Activated CD8-positive, alpha-beta memory T cell treated with anti-CD3 and anti-CD28 coated beads, Interleukin-2, amount 50 U/mL, for 24 hours (primary cell): Measurements from ENCODE around the gene PDE3A.
"Not testable (repeated sequence)": the region's sequence is repeated elsewhere in the genome, so short reads cannot be mapped to it uniquely, and the experiment has no call there.

Experiments
- DNase-seq: peaks from one replicate; pipeline ENCODE4 v3.0.0-alpha.2; 2020; ENCODE audit errors: extremely low read depth

Gene PDE3A

DNA sequence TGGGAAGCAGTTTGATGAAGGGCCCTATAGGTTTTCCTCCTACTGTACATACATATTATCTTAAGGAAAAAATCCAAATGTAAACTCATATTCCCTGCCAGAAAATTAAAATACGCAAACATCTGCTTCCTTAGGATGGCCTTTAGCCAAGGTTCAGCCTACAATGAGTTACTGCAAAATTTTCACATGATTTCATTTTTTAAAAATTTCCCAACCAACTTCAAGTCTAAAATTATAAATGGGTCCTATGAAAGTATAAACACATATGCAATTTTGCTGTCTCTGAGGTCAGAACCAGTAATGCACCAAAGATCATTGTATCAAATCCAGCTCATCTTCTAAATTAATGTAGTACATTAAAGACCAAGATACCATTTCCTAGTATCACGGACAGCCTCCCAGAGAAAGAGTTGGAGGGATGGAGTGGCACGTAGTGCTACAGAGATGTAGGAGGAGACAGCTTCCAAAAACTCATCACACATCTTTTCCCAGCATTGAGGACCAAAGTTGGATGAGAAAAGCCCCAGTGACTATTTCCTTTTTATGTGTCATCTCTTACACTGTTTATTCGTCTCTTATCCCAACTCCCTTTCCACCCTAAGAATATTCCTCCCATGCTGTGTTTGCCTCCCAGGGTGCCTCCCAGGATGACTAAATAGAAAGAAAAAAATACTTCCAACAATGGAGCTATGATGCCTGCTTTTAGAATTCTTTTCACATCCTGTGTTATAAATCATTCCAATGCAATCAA is 234.5 kb downstream of the PDE3A start:
- DNase-seq, result no peak

DNA sequence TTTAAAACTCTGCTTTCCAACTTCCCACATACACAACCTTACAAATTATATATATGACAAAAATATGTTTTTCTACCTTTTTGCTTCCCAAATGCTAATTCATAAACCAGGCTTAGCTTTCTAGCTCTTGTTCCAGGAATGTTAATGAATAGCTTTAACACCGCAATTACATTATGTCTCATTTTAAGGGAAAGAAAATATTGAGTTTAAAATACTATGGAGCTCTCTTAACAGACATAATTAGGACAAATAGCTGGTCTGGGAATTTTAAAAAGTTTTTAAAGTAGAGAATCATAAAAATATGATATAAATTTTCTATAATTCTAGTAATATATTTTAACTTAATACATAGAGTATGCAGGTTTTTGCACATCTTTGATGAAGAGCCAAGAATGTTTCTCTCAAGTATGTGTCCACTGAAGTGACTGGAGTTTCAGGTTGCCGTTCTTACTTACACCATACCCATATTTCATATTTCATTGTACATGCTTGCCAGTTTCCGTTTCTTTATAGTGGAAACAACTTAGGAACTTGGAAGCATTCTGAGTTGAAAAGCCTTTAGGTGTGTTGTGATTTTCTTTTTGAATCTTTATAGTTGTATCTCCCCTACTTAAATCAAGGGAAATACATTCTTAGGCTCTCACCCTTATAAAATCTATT is 236.2 kb downstream of the PDE3A start:
- DNase-seq, result no peak

DNA sequence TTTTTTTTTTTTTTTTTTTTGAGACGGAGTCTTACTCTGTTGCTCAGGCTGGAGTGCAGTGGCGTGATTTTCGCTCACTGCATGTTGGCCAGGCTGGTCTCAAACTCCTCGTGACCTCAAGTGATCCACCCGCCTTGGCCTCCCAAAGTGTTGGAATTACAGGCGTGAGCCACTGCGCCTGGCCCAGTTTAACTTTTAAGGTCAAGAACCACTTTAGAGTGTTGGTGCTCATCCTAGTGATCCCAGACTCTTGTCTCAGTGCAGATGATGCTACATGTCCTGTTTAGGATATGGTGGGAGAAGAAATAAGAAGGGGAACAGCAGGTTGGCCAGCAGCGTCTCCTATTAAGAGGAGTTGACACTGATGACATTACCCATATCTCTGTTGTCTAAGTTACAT is 246.7 kb downstream of the PDE3A start:
- DNase-seq, result not testable (repeated sequence)

DNA sequence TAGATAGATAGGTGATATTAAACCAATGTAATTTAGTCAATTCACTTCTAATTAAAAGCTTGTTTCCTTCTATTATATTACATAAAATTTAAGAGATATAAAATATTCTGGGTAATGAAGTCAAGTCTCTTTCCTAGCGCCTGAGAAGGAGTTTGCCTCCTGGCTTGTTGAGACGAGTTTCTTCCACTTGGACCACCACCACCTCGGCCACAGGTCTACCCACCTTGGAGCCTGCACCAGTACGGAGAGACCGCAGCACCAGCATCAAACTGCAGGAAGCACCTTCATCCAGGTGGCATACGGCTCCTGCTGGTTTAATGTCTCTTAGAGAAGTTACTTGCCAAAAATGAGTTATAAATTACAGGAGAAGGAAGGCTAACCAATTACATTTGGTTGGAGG is 247.8 kb downstream of the PDE3A start:
- no peak for DNase-seq

DNA sequence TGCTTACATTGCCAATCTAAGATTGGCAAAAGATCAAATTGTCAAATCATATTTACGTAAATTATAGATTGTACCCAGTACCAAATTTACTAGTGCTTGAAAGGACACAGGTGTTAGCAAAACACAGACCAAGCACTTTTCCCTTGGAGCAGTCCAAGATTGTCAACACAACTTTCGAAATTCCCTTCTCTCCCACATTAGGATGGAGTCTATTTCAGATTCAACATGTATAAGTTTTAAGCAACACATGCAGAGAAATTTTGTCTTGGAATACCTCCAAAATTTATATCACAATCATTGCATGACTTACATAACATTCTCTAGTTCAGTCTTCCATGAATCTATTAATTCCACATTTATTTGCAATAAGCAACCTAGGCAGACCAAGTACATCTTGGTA is 251.9 kb downstream of the PDE3A start:
- no peak for DNase-seq

DNA sequence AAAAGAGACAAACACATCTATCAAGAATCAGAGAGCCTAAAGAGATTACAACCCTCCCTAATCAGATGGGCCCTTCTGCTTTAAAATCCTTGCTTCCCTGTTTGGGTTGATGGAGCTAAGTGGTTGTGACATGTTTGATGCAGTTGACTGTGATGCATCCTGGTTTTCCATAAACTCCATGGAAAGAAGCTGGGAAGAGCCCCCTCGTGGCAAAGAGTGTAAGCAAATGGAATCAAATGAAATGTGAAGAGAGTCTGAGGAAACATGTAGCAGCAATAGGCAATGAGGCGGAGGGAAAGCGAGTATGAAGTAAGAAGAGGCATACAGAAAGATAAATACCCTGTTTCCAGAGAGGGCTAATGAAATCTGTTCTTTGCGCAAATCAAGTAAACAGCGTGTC is 256.4 kb downstream of the PDE3A start:
- no peak for DNase-seq

DNA sequence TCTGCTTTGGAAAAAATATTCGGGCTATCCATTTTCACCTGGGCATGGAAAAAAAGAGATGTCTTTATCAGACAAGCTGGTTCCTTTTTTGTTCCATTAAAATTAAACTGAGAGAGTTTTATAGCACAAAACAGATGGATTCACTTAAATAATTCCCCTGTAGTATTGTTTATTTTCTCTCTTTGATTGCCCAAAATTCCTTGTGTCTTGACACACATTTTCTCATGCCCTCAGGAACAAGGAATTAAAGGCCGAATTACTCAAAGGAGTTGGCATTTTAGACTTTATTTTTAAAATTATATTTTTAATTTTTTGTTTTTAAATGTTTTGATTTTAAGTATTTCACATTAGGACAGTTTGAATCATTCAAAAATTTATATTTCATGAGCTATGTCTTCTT is 257.2 kb downstream of the PDE3A start:
- DNase-seq, result no peak

DNA sequence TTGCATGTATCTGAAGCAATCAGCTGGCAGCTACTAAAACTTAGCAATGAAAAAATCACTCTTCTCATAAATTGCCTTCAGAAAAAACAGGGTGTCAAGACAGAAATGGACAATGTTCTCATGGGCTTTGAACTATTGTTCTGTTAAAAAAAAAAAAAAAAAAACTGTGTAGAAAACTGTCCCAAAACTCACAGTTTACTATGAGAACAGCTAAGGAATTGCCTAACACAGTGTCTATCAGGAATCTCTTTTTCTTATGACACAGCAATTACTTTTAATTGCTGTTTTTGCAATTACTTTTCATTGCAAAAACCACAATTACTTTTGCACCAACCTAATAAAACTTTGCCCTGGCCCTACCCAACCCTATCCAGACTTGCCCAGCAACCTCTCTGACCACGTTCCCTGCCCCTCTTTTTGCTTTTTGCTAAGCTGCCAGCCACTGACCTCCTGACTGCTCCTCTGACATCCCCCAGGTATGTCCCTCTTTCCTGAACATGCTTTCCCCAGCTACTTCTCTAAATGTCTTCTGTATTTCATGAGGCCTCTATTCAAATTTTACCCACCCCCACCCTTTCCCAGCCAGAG is 258.8 kb downstream of the PDE3A start:
- no peak for DNase-seq

DNA sequence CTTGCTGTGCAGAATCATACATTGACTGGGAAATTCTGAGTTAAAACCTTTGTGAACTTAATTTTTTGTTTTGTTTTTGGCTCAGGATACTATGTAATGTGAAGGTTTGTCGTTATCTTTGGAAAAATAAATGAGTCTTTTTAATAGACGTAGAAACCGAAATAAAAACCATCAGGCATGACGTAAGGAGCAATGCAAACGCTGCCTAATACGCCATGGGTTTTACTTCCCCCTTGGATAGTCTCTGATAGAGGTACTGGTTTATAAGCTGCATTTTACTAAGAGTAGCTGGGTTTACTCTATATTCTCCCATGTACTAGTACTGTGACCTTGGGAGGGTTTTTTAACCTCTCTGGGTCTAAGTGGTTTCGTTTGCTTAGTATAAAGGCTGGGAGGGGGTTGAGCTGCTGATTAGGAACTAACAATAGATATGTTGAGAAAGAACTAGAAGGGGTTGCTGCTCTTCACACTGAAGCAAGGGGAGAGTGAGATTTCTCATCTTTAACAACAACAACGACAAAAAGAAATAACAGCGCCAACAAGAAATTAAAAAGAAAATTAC is 260.0 kb downstream of the PDE3A start:
- DNase-seq, result no peak

DNA sequence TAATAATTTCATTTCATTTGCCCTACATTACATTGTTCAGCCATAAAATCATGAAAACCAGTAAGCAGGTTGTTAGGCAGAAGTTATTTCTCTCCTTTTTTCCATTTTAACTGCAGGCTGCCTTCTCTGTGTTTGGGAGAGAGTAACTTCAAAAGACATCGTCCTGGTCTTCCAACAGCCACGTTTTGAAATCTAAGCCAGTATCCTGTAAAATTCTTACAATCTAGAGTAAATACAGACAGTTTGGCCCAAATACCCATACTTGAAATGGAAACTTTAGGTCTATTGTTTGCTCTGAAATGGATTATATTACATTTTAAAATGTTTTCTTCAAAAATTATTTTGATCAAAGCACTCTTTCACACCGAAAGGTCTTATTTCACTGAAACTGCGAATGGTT is 260.7 kb downstream of the PDE3A start:
- DNase-seq, result no peak

DNA sequence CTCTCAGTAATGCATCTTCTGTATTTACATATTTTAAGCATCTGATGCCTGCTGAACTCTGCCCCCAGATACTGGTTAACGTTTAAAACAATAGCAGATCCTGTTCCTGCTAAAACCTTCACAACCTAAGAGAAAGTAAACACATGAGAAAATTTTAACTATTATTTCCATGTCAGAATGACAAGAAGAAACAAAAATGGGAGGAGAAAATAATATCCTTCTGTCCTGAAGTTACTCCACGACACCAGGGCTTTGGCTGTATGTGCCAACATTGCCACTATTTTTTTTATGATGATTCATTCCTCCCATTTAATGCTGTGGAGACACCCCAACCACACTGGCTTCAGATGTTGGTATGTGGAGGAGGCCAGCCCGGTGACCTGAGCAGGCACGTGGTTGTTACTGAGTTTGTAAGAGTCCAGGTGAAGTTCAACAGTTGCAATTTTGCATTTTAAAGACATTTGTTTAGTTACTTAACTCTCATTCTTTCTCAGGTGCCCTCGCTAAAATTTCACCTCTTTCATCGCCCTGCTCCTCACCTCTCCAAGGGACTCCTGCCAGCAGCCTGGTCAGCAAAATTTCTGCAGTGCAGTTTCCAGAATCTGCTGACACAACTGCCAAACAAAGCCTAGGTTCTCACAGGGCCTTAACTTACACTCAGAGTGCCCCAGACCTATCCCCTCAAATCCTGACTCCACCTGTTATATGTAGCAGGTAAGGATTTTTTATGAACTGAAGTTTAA is 261.2 kb downstream of the PDE3A start:
- DNase-seq, result no peak

DNA sequence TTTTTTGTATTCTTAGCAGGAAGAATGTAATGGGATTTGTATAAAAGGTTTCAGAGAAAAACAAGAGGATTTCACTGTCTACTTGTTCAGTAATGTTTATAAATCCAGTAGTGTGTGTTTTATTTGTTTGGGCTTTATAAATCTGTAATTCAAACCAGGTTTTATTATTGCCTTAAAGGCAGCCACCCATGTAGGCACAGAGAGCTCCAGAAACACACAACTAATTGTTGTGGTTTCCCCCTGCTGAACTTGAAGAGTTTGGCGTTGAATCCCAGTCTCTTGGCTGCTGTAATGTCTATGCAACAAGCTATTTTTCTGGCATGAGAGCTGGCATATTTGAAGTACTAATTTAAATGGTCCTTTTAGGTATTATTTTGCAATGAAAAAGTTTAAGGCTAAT is 263.4 kb downstream of the PDE3A start:
- no peak for DNase-seq

DNA sequence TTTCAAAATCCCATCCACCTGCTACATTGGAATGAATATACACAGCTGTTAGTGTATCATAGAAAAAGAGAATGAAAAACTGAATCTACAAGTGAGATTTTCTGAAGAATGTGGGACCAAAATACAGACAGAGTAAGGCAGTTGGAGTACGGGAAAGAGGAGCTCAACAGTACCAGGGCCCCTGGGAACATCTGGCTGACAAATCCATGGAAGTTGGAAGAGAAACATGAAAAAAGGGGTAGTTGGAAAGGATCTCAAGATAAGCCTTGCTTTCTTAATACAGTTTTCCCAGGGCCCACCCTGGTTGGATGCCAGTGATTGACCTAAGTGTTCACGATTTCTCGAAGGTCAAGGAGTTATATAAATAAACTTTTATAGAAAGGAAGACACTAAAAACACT is 272.8 kb downstream of the PDE3A start:
- DNase-seq, result no peak

DNA sequence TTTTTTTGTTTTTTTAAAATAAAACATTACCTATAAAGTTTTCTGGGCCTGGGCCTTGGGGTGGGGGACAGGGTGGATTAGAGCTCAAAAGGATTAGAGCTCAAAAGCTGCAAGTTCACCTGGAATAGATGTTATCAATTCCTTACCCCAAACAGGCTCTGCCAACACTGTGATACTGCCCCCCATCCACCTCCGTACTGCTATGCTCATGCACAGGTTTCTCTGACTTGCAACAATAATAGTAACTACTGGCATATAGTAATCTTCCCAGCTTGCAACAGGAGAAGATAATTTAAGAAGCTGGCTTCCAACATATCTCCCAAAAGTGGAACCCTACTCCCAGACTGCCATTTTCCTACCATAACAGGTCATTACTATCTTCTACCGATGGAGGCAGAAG is 275.5 kb downstream of the PDE3A start:
- DNase-seq, result no peak

DNA sequence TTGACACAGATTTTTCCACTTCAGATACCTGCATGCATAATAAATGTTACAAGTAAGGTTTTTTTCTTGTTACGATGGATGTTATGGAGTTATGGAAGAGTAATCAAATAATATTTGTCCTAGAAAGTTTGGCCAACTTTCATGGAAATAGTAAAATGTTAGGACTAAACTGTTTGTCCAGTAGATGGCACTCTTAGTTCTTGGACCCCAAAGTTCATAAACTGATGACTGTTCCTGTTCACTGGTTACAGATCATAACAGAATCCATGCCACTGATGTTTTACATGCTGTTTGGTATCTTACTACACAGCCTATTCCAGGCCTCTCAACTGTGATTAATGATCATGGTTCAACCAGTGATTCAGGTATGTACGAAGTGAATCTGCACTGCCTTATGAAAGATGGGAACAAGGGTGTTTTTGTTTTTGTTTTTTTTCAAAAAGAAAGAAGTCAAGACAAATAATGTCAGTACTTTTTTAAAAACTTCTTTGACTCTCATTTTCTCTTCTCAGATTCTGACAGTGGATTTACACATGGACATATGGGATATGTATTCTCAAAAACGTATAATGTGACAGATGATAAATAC is 278.0 kb downstream of the PDE3A start:
- no peak for DNase-seq

DNA sequence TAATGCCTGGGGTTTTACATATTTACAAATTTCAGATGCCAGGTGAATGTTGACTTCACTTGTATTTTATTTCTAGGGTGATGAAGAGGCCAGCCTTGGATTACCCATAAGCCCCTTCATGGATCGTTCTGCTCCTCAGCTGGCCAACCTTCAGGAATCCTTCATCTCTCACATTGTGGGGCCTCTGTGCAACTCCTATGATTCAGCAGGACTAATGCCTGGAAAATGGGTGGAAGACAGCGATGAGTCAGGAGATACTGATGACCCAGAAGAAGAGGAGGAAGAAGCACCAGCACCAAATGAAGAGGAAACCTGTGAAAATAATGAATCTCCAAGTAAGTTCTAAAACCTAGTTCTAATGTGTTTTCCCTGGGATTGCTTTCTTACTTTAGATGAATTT is 285.5 kb downstream of the PDE3A start:
- DNase-seq, result no peak

DNA sequence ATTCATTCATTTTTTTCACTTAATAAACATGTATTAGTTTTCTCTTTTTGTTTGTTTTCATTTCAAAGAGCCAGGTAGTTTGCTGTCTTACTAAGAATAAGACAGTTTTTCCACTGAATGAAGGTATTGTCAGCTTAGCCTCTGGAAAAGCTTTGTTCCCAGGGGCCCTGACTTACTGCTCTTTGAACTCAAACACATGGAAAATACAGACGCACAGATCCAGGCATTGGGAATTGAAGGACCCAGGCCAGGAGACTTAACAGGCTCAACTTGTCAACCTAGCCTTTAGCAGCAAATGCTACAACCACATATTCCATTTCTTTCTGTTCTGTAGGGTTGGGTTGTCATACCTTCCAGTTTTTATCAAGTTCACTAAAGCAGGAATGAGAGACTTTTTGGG is 288.3 kb downstream of the PDE3A start:
- DNase-seq, result no peak

DNA sequence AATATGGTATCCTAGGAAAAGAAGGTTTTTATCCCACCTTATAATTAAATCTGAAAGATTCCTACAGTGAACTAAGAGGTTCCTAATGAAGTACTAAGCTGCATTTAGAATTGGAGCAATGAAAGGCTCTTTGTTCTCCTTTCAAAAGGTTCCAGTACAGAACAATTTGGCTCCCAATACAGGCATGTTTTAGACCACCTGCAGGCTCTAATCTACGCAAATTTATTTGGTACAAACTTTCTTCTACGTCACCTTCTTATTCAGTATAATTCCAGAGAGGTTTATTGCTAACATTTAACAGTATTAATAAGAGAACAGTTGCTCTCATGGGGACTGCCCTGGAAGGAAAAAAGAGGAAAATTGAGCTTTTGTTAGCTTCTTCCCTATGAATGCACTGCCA is 289.2 kb downstream of the PDE3A start:
- no peak for DNase-seq

DNA sequence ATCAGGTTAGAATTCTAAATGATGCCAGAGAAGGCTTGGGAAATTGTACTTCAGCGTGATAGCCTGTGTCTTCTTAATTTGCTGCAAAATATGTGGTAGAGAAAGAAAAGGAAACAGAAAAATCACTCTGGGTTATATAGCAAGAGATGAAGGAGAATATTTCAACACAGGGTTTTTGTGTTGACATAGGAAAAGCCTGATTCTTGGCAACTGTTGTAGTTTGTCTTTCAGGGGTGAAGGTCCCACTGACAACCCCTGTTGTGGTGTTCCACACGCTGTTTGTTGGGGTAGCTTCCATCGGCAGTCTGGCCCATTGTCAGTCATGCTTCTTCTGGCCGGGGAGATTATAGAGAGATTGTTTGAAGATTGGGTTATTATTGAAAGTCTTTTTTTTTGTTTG is 313.0 kb downstream of the PDE3A start:
- DNase-seq, result no peak

DNA sequence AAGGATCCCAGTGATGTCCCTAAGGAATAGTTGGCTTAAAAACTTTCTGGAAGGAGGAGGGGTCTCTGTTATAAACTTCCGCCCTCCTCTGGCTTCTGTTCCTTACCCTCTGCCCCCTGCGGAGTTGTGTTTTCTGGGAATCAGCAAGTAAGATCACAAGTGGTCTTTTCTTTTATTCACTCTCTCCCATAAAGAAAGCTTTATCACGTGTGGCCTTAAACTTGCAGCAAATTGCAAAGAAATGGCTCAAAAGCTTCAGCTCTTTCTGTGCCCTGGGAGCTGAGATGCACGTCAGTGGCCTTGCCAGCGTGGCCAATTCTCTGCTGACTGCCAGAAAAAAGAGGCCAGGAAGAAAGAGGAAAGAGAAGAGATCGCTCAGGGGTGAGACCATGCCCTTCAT is 326.9 kb downstream of the PDE3A start, which contains the start of gene SLCO1C1:
TSS of gene SLCO1C1 (plus strand) at position 101 of the 400 bp plus-strand sequence. CDS start 4,245 bp downstream, outside the sequence.
- DNase-seq, result no peak

DNA sequence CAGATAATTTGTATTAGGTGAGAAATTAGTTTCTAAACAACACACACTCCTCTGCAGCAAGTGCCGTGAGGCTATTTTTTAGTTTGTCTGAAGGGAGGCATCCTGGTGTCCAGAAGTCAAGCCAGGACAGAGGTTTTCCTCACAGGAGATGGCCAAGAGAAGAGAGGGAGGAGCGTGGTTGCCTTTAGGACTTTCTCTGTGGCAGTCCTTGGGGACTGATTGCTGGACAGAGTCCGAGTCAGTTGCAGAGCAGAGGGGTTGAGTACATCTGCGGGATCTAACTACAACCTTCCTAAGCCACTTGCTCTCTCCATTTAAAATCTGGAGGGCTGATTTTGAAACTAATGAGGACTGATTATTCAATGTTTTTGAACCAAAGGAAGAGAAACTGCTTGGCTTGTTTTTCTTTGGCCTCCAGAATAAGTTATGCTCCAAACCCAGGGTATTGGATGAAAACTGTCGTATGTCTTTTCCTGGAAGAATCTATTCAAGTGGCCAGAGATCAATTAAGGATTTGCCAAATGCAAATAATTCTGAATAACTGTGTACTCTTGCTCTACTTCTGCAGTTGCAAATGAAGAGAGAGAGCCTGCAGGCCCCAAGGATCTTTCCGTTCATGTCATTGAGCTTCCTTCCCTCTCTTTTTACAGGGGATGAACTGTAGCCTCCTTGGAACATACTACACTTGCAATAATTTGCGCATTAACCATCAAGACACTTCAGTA is 328.0 kb downstream of the PDE3A start:
- no peak for DNase-seq
